Endodermal cell (in vitro differentiated cells): Measurements from ENCODE around the gene PDE3A. TPM values are rescaled to one million over a fixed set of nuclear protein-coding genes. Genes with fewer than 3 reads are reported as not detected.

ENCODE experiments used
- DNase-seq: peaks from one replicate; pipeline ENCODE4 v3.0.0-alpha.2; 2017
- H3K27ac ChIP-seq: 2 replicates; pipeline ENCODE4 v1.5.1; 2013; ENCODE audit warnings: mild to moderate bottlenecking, low read depth, low read length, moderate library complexity
- H3K27me3 ChIP-seq: 2 replicates; pipeline ENCODE4 v1.6.1; 2013; ENCODE audit warnings: mild to moderate bottlenecking, low read length, moderate library complexity; ENCODE audit not compliant: insufficient read depth, control insufficient read depth, poor library complexity, severe bottlenecking
- H3K36me3 ChIP-seq: 2 replicates; pipeline ENCODE4 v1.7.0; 2013; ENCODE audit warnings: mild to moderate bottlenecking, low read length, moderate library complexity; ENCODE audit not compliant: control insufficient read depth, insufficient read depth
- H3K4me1 ChIP-seq: one replicate; pipeline ENCODE4 v1.7.0; 2013; ENCODE audit warnings: low read length; ENCODE audit not compliant: control insufficient read depth, insufficient read depth
- H3K4me3 ChIP-seq: 2 replicates; pipeline ENCODE4 v1.5.1; 2013; ENCODE audit warnings: mild to moderate bottlenecking, low read length, moderate library complexity
- H3K9ac ChIP-seq: 2 replicates; pipeline ENCODE4 v1.6.1; 2013; ENCODE audit warnings: mild to moderate bottlenecking, low read length, moderate library complexity; ENCODE audit not compliant: poor library complexity, severe bottlenecking; ENCODE audit errors: extremely low read depth
- H3K9me3 ChIP-seq: 2 replicates; pipeline ENCODE4 v1.6.1; 2013; ENCODE audit warnings: mild to moderate bottlenecking, low read length, moderate library complexity; ENCODE audit not compliant: control insufficient read depth
- H3K27ac Mint-ChIP-seq: 2 replicates; pipeline ENCODE4 v1.8.0; 2020; ENCODE audit warnings: mixed read lengths
- H3K27me3 Mint-ChIP-seq: 2 replicates; pipeline ENCODE4 v1.8.0; 2021; ENCODE audit warnings: mild to moderate bottlenecking, mixed read lengths; ENCODE audit not compliant: insufficient read depth
- H3K36me3 Mint-ChIP-seq: 2 replicates; pipeline ENCODE4 v1.8.0; 2020; ENCODE audit warnings: low read depth, mixed read lengths
- H3K4me1 Mint-ChIP-seq: 2 replicates; pipeline ENCODE4 v1.8.0; 2020; ENCODE audit warnings: mixed read lengths
- H3K4me3 Mint-ChIP-seq: 2 replicates; pipeline ENCODE4 v1.8.0; 2020; ENCODE audit warnings: mild to moderate bottlenecking, moderate library complexity, mixed read lengths
- H3K9me3 Mint-ChIP-seq: 2 replicates; pipeline ENCODE4 v1.8.0; 2020; ENCODE audit warnings: mild to moderate bottlenecking, mixed read lengths
- WGBS, 2 experiments: methylation state at CpG; one replicate each; pipeline versions ENCODE4 v1.1.5 to v1.1.7; 2013; ENCODE audit warnings: missing lambda C conversion rate in 2 of 2, mixed read lengths in 1 of 2; ENCODE audit not compliant: insufficient coverage in 1 of 2, insufficient read length in 1 of 2; 5-methylcytosine and 5-hydroxymethylcytosine counted together
- total RNA-seq, 2 donors: library from RNA; stranded (reverse); fragmentation: NEBNext Ultra II Directional in 1 of 2; extraction: Animal tissue kit (Norgen Biotek cat#: 25700) in 1 of 2; gene quantifications; 2 replicates in 1 of 2; 3 replicates in 1 of 2; pipeline ENCODE4 v1.2.1, GENCODE V29; 2021
- TF ChIP-seq, protein P1 (sequence below): fragments of 200-600 bp; sonication (generic); conservative IDR thresholded peaks from 2 replicates; pipeline ENCODE4 v1.5.0; 2021; ENCODE audit warnings: antibody characterized with exemption, mild to moderate bottlenecking

Gene PDE3A
- total RNA-seq, 2 donors from 2014 or later = 0.62 to 1.8 TPM

DNA sequence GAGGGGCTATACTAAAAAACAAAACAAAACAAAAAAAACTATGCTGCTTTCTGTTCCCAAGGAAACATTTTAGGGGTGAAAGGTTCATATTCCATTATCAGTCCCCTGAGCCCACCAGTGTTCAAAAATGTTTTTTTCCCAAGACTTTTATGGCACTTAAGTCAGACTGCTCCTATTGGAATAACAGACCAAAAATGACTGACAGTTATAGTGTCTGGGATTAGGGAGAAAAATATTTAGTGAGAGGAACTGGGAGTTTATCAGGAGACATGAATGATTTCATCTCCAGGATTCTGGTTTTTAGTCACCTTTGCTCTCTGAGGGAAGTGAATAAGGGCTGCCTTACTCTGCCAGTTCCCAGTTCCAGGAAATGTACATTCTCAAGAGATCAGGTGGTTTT is 68.0 kb downstream of the PDE3A start:
- no peak overlapping the region for H3K27ac ChIP-seq
- no peaks in the 10 kb centered on the region for H3K27me3 ChIP-seq
- H3K36me3 ChIP-seq = no peaks in the 10 kb centered on the region
- no peaks in the 10 kb centered on the region for H3K36me3 Mint-ChIP-seq
- no peak overlapping the region for H3K27ac Mint-ChIP-seq
- H3K27me3 Mint-ChIP-seq = peaks cover 18% of the 10 kb centered on the region
- no peaks in the 10 kb centered on the region for H3K9me3 ChIP-seq
- H3K9me3 Mint-ChIP-seq = no peaks in the 10 kb centered on the region
- no peak for DNase-seq
- H3K4me1 Mint-ChIP-seq = peaks cover 47% of the 10 kb centered on the region
- peaks cover 4% of the 10 kb centered on the region for H3K4me1 ChIP-seq
- TF ChIP-seq, protein P1, sequence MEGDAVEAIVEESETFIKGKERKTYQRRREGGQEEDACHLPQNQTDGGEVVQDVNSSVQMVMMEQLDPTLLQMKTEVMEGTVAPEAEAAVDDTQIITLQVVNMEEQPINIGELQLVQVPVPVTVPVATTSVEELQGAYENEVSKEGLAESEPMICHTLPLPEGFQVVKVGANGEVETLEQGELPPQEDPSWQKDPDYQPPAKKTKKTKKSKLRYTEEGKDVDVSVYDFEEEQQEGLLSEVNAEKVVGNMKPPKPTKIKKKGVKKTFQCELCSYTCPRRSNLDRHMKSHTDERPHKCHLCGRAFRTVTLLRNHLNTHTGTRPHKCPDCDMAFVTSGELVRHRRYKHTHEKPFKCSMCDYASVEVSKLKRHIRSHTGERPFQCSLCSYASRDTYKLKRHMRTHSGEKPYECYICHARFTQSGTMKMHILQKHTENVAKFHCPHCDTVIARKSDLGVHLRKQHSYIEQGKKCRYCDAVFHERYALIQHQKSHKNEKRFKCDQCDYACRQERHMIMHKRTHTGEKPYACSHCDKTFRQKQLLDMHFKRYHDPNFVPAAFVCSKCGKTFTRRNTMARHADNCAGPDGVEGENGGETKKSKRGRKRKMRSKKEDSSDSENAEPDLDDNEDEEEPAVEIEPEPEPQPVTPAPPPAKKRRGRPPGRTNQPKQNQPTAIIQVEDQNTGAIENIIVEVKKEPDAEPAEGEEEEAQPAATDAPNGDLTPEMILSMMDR = no peak
- no peak overlapping the region for H3K4me3 Mint-ChIP-seq
- no peak overlapping the region for H3K4me3 ChIP-seq
- no peak overlapping the region for H3K9ac ChIP-seq

DNA sequence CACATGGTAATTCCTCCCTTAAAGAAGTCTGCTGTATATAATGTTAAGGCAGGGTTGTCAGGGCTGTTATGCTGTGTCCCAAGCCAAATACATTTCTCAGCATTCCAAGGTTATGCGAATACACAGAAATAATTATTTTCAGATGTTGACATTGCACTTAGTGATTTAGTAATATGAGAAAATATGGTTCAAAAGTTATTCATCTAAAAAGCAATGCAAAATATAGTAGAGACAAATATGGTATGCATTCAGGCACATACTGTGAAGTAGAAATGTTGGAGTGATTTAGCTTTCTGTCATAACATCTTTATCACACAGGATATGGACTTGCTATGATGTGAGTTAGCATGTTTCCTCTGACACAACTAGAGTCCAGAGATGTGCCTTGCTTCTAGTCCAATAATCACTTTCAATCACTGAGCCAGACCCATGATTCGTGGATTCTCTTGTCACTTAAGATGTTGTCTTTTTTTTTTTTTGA is 70.0 kb downstream of the PDE3A start:
- H3K9me3 ChIP-seq = no peaks in the 10 kb centered on the region
- TF ChIP-seq, protein P1 = no peak
- no peak overlapping the region for H3K4me3 ChIP-seq
- H3K36me3 ChIP-seq = no peaks in the 10 kb centered on the region
- H3K27ac Mint-ChIP-seq = no peak overlapping the region
- H3K4me1 Mint-ChIP-seq = peaks cover 41% of the 10 kb centered on the region
- H3K4me1 ChIP-seq = peaks cover 4% of the 10 kb centered on the region
- WGBS, 2 experiments = 96 to 100% methylated on average over 1 to 2 of the region's 2 CpGs
- no peak overlapping the region for H3K27ac ChIP-seq
- no peaks in the 10 kb centered on the region for H3K9me3 Mint-ChIP-seq
- DNase-seq = no peak
- H3K27me3 Mint-ChIP-seq = peaks cover 9% of the 10 kb centered on the region
- H3K27me3 ChIP-seq = no peaks in the 10 kb centered on the region
- no peak overlapping the region for H3K4me3 Mint-ChIP-seq
- no peaks in the 10 kb centered on the region for H3K36me3 Mint-ChIP-seq
- H3K9ac ChIP-seq = no peak overlapping the region

DNA sequence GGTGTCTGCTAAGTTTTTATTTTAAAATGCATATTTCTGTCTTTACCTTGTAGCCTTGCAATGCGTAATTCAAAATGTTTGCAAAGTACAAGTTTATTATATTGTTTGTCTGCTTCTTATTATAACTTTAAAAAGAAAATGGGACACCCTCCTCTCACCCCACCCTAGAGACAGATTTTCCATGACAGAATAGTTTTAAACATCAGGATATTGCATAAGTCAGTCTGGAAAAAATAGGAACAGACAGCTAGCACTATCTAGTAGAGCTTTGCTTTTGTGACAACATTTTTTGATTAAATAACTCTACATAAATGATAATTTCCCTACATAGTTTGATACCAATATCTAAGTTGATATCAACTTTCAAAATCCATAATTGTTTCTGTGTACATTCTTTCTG is 71.3 kb downstream of the PDE3A start:
- H3K9me3 ChIP-seq = no peaks in the 10 kb centered on the region
- no peaks in the 10 kb centered on the region for H3K27me3 Mint-ChIP-seq
- WGBS, 2 experiments = no CpG with 5 or more reads among the region's 1 CpG
- TF ChIP-seq, protein P1 = no peak
- peaks cover 4% of the 10 kb centered on the region for H3K4me1 ChIP-seq
- H3K36me3 ChIP-seq = no peaks in the 10 kb centered on the region
- no peaks in the 10 kb centered on the region for H3K9me3 Mint-ChIP-seq
- H3K36me3 Mint-ChIP-seq = no peaks in the 10 kb centered on the region
- no peak overlapping the region for H3K4me3 Mint-ChIP-seq
- no peak overlapping the region for H3K27ac ChIP-seq
- DNase-seq = no peak
- no peak overlapping the region for H3K27ac Mint-ChIP-seq
- no peaks in the 10 kb centered on the region for H3K27me3 ChIP-seq
- no peak overlapping the region for H3K4me3 ChIP-seq
- H3K4me1 Mint-ChIP-seq = peaks cover 41% of the 10 kb centered on the region
- H3K9ac ChIP-seq = no peak overlapping the region
